Skin epidermis (tissue), 12 donors: ENCODE results near the gene TSC2.

Experiments
- H3K27ac ChIP-seq, 21 experiments: fragments of 200-600 bp; sonication (generic) in 11 of 21; one replicate each; pipeline ENCODE4 v1.5.0; 2020; ENCODE audit warnings: mild to moderate bottlenecking in 3 of 21, inconsistent platforms in 2 of 21, moderate library complexity in 2 of 21
- H3K4me3 ChIP-seq, 7 experiments: fragments of 200-600 bp; sonication (generic) in 2 of 7; one replicate each; pipeline ENCODE4 v1.5.0; 2020; ENCODE audit warnings: inconsistent platforms in 2 of 7, mild to moderate bottlenecking in 2 of 7, moderate library complexity in 1 of 7

Gene TSC2

DNA sequence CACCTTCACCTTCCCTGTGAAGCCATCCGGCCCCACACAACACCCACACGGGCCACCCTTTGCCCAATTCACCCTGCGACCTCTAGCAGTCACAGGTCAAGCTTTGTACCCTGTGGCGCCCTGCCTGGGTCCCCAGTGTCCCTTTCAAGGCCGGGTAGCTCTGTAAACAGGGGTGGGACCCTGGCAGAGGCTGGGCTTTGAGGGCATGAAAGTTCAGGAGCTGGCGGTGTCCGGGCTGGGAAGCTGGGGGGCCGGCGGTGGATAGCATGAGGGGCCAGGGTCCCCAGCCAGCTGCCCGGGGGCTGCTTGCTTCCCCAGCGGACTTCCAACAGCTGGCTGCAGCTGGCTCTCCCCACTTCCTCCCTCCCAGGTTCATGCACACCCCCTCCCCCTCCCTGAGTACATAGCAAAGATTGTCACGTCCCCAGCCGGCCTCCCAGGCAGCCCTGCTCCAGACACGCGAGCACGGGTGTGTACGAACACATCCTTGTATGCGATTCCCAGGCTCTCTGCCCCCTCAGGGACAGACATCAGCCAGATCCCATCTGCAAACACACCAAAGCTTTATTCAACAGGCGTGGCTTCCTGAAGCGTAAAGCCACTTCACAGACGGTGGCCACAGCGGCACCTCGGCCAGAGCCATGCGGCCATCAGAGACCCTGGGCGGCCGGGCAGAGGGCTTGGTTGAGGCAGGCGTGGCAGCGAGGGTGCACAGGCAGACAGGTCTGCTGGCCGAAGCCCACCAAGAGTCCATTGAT lies 8.3 kb upstream of the TSC2 start:
- H3K27ac ChIP-seq, result peak overlapping the region in 18 of 21 experiments; percentile 7 to 83 (median 58)
- no peak overlapping the region for H3K4me3 ChIP-seq

DNA sequence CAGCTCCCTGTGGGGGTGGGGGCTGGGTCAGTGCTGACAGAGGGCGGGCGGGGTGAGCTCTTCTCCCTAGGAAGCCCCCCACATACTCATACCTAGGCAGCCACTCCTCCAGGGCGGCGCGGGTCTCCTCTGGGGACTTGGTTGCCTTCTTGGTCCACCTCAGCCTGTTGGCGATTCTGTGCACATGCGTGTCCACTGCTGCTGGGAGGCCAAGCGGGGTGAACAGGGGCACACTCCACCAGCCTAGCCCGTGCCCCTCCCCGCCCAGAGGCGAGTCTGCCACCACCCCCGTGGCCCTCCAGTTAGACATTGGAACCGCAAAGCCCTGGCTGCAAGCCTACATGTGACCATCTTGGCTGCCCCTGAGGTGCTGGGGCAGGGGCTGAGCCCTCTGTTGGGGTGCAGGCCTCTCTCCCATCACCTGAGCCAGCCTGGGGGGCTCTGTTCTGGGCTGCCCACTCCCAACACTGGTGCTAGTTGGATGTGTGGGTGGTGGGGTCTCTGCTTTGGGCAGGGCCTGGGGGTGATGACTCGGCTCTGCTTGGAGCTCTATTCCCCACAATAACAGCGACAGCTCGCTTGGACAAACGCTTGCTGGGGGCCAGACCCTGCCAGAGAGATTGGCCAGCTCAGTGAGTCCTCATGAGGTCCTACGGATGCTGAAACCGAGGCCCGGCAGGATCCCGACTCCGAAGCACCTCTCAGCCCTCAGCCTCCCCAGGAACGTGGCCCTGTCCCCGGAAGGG lies 7.6 kb upstream of the TSC2 start:
- Histone ChIP-seq H3K27ac (peak overlapping the region in 18 of 21 experiments; percentile 7 to 83 (median 46)), H3K4me3 (no peak overlapping the region)

DNA sequence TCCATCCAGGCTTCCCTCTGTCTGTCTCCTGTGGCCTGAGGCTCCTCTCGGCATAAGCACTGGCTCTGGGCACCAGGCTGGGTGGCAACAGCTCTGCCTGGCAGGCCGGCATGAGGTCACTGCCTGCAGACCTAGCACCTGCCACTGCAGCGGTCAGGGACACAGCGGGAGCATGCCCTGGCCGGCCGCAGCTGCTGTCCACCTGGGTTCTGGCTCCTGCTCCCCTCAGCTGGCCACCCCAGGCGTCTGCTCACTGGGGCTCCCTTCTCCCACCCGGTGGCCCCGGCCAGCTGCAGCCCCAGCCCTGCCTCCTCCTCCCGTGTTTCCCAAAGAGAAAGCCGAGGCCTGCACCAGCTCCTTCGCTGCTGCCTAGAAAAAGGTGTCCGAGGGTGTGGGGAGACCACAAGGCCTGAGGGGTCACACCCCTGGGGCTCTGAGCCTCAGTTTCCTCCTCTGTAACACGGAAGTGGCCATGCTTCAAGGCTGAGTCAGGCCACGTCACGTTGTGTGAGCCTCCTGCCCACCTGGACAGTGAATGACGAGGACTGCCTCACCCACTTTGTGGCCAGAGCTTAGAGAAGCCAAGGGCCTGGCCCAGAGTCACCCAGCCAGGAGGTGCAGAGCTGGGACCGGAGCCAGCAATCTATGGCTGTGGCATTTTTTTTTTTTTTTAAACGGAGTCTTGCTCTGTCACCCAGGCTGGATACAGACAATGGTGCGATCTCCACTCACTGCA lies 6.8 kb upstream of the TSC2 start:
- Histone ChIP-seq H3K4me3 (no peak overlapping the region), H3K27ac (peak overlapping the region in 5 of 21 experiments; percentile 9 to 81 (median 66))

DNA sequence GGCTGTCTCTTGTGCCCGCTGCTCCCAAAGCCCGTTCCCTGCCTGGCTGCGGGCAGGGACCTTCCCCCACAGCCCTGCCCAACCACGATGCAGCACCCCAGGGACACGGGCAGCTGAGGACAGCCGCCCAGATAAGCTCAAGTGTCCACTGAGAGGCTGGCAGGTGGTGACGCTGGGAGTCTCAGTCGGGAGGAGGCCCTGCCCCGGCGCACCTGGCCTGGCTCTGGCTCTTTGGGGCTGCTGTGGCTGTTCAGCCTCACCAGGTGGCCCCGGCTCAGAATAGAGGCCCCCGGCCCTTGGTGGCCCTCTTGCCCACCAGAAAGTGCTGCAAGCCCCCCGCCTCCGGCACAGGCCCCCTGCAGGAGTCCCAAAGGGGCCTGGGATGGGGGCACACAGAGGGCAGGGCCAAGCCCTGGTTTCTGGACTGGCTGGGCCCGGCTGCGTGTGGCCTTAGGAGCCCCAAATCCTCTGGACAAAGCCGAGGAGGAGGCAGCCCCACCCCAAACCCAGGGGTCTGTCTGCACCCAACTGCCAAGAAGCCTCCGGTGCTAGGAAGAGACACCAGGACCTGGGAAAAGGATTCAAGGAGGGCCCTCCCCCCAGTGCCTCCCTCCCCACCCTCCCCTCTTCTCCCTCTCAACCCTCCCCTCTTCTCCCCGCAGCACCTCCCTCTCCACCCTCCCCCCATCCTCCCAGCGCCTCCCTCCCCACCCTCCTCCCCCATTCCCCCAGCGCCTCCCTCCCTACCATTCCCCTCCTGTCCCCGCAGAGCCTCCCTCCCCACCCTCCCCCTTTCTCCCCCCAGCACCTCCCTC lies 5.4 kb upstream of the TSC2 start:
- H3K27ac ChIP-seq, result peak overlapping the region in 3 of 21 experiments; percentile 12 to 49 (median 47)

DNA sequence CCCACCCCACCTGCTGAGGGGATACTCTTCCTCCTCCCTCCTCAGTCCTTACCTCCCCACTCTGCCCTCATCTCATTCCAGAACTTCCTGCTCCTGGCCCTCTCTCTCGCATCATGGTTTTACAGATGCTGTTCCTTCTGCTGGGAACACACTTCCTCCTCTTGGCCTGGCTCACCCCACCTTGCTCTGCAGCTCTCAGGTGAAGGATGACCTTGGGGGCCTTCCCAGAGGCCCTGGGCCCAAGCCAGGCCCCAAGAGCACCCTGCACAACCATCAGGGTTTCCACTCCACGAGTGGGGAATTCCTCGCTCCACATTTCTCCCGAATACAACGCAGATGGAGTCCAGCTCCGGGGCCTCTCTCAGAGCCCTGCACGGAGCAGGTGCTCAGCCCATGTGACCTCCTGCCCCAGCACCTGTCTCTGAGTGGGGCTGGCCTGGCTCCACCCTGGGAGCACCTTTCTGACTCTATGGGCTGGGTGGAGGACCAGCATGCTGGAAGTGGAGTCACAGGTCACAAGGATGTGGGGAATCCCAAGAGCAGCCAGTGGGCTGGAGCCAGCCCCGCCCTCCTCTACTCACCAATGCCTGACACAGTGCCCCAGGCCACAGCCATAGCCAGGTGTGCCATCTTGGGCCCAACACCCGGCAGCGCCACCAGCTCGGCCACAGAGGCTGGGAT lies 4.7 kb upstream of the TSC2 start:
- Histone ChIP-seq H3K27ac (peak overlapping the region in 2 of 21 experiments; percentile 28 to 41), H3K4me3 (no peak overlapping the region)

More for the DNA sequence above, 5.4 kb upstream of the TSC2 start:
- no peak overlapping the region for H3K4me3 ChIP-seq

DNA sequence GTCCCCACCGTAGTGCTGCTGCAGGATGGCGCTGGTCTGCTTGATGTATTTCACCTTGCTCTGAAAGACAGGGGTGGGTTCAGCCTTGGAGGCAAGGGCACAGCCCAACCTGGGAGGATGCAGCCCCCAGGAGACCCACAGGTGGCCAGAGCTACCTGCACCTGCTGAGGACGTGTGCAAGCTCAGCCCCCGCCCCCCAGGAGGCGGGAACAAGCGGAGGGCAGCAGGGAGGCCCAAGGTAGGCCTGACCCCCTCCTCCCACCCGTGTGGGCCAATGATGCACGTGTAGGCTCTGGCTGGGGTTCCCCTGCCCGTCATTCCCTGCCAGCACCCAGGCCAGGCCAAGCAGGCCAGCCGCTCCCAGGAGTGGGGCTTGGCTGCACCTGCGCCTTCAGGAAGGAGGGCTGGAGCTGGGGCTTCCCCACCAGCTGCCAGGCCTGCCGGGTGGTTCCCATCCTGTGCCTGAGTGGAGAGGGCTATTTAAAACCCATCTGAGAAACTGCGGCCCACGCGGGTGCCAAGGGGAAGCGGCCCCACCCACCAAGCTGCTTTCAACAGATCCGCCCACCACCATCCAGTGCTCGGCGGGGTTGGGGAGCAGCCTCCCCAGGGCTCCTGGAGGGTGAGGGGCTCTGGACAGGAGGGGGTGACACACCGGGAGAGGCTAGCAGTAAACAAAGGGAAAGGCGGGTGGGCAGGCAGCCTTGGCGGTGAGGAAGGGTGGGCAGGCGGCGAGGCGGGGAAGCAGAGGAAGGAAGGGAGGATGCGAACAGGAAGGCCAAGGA lies 3.9 kb upstream of the TSC2 start:
- Histone ChIP-seq H3K27ac (peak overlapping the region in 7 of 21 experiments; percentile 7 to 41 (median 28)), H3K4me3 (no peak overlapping the region)

DNA sequence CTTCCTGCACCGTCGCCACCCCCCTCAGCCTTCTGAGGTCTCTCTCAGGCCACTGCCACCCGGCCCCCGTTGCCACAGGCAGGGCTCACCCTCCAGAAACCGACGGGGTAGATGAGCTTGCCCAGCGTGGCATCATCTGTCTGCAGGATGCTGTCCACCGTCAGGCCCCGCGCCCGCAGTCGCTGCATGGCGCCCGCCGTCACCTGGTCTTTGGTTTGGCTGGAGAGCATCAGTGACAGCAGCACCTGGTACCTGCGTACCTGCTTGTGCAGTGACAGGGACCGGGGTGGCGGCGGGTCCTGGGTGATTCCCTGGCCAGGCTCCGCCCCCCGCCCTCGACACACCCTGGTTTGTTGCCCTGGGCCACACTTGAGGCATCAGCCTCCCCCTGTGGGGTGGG lies 3.2 kb upstream of the TSC2 start:
- Histone ChIP-seq H3K27ac (peak overlapping the region in 6 of 21 experiments; percentile 7 to 29 (median 24)), H3K4me3 (no peak overlapping the region)

DNA sequence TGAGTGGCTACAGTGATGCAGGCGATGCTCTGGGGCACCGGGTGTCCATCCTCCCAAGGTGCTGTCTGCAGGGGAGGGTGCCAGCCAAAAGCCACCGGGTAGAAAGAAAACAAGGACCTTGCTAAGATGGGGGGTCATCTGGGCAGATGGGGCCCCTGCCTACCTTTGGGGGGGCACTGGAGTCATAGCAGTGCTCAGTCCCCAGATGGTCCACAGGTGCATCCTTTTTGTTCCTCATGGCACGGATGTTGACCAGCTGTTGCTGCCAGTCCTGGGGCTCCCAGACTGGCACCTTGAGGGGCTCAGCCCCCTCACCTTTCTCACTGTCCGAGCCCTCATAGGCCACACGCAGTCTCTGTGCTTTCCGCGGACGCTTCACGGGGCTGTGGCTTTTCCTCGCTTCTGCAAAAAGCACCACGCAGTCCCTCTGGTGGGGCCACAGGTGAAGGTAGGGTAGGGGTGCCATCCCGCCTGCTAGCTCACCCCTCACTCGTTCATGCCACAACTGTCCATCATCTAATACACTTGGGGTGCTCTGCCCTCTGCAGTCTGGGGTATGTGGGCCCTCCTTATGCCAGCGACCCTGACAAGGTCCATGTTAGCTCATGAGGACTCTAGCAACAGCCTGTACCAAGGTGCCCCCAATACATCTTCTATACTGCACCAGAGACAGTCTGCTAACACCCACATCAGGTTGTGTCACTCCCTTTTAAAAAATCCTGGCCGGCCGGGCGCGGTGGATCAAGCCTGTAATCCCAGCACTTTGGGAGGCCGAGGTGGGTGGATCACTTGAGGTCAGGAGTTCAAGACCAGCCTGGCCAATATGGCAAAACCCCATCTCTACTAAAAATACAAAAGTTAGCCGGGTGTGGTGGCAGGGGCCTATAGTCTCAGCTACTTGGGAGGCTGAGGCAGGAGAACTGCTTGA lies 1.6 kb upstream of the TSC2 start:
- peak overlapping the region in 6 of 21 experiments; percentile 11 to 88 (median 75) for H3K27ac ChIP-seq

DNA sequence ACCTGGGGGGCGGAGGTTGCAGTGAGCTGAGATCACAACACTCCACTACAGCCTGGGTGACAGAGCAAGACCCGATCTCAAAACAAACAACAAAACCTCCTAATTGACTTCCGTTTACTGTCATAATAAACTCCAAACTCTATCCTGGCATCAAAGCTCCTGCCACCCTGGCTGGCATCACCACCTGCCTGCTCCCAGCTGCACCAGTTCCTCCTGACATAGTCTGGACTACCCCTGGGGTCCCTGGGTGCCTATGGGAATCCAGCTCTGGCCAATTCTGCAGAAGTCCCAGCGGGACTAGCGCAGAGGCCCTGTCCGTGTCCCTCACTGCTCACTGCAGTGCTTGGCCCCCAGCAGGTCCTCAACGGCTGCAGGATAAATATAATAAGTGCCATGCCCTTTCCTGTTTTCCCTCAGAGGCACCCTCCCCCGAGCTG lies 874 bp upstream of the TSC2 start:
- Histone ChIP-seq H3K4me3 (peak overlapping the region; percentile 66 to 99 (median 92)), H3K27ac (peak overlapping the region in 16 of 21 experiments; percentile 45 to 93 (median 82))

More for the DNA sequence above, 1.6 kb upstream of the TSC2 start:
- H3K4me3 ChIP-seq, result peak overlapping the region in 1 of 7 experiments; percentile 92

DNA sequence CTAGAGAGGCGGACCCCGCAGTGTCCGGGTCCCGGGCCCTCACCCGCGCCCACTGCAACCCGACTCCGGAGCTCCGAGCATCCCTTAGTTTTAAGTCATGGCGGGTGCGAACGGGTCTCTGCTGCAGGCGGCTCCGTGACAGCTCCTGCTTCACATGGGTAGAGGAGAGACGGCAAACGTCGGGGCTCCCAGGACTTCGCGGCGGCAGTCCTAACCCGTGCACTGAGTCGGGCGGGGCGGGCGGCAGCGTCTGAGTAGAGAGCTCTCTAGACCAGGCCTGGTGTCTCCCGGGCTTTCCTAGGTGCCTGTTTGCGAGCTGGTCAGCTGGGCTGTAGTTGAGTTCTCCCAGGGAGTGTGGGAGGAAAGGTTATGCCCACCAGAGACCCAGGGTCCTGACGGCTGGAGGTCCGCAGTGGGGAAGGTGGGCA lies 345 bp downstream of the TSC2 start:
- H3K27ac ChIP-seq, result peak overlapping the region in 20 of 21 experiments; percentile 41 to 93 (median 80)
- H3K4me3 ChIP-seq, result peak overlapping the region; percentile 66 to 99 (median 92)

DNA sequence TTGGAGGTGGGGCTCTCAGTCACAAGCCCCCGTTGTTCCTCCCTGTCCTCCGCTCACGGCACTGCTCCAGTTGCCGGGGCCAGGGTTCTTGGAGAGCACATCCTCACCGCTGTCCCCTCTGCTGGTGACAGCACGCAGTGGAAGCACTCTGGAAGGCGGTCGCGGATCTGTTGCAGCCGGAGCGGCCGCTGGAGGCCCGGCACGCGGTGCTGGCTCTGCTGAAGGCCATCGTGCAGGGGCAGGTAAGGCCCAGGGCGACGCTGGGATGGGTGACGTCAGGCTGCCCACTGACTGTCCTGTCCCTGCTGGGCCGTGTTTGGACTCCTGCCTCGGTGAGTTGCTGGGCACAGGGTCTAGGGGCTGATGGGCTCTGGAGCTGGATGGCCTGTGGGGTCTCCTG lies 5.4 kb downstream of the TSC2 start:
- H3K27ac ChIP-seq, result no peak overlapping the region

DNA sequence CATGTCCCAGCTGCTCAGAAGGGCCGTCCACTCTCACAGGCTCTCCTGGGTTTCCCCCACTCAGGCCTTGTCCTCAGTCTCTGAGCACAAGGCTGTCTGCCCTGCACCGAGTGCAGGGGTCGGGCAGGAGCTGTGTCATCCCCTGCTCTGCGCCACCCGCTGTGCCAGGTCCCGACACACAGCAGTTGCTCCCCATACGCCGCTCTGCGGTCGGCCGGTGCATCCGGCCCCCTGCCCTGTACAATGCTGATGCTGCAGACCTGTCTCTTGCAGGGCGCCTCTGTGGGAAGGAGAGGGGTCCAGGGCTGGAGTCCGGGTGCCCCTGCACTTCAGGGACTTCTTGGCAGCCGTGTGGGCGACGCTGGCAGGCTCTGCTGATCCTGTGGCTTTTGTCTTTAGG lies 6.1 kb downstream of the TSC2 start:
- no peak overlapping the region for H3K27ac ChIP-seq
- no peak overlapping the region for H3K4me3 ChIP-seq

More for the DNA sequence above, 5.4 kb downstream of the TSC2 start:
- no peak overlapping the region for H3K4me3 ChIP-seq

DNA sequence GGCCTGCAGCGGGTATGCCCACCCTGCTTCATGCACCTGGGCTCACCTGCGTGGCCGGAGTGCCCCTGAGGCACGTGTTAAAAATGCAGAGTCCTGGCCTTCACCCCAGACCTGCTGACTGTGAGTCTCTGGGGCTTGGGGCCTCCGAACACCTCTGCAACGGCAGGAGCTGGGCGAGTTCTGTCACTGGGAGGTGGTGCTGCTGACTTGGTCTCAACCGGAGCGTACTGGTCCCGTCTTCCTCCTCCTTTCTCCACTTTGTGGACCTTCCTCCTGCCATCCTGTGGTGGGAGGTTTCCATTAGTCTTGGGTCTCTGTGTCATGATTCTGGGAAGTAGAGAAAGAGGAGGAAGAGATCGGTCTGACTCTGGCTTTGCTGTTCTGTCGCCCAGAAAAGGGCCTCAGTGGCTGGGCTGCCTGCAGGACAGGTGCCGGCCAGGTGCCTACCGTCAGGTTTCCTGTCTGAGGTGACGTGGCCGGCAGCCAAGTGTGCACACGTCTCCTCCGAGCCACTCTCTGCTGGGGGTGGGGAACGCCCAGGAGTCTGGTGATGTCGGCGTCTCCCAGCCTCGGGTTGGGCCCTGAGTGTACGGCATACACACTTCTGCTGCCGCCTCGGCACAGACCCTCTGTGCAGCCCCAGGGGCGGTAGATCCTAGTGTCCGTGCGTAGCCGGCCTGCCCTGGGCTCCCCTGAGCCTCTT lies 6.9 kb downstream of the TSC2 start:
- Histone ChIP-seq H3K4me3 (no peak overlapping the region), H3K27ac (no peak overlapping the region)

DNA sequence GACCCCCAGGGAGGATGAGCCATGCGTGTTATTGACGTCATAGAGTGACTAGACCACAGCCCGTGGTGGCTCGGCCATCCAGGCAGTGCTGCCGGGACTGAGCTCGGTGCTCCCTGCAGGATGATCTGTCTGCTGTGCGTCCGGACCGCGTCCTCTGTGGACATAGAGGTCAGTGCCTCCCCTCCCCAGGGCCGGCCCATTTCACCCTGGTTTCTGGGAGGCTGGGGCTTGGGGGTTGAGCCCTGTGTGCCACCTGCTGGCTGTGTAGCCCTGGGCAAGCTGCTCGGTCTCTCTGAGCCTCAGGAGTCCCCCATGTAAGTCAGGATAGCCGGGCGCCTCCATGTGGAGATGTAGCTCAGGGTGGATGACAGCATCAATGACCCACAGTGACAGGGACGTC lies 8.3 kb downstream of the TSC2 start:
- Histone ChIP-seq H3K27ac (no peak overlapping the region), H3K4me3 (no peak overlapping the region)

DNA sequence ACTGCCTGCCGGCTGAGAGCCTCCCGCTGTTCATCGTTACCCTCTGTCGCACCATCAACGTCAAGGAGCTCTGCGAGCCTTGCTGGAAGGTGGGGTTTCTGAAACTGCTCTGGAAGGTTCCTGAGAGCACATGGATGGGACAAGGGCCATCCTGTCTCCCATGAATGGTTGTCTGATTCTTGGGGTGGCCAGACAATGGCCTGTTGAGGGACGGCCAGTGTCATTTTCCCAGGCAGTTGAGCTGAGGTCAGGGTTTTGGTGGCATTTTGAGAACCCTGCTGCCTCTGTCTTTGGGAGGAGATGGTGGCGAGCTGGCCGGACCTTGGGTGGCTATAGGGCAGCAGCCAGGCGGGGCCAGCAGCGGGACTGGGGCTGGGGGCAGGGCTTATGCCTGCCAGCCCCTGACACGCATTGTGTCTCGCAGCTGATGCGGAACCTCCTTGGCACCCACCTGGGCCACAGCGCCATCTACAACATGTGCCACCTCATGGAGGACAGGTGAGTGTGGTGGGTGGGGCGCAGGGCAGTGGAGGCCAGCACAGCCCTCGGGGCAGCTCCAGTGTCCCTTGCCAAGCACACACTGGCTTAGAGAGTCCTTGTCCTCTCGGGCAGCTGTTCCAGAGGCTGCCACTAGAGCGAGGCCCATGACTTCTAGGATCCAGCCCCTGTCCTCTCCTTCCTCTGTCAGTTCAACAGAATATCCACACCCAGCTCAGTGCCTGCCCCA lies 9.1 kb downstream of the TSC2 start:
- no peak overlapping the region for H3K4me3 ChIP-seq
- no peak overlapping the region for H3K27ac ChIP-seq

DNA sequence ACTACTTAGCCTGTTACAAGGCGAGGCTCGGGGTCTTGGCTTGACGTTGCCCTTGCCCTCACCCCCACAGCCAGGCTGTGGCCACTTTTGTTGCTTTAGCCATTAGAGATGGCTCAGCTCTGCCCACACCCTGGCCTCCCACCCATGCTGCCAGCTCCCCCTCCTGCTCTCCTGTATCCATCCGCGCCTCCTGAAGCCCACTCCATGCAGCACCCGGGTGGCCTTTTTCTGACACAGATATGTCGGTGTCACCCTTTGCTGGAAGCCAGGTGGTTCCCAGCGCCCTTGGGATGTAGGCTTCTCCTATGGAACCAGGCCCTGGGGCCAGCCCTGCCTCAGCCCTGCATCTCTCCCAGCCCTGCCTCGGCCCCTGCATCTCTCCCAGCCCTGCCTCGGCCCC lies 9.7 kb downstream of the TSC2 start:
- H3K27ac ChIP-seq, result no peak overlapping the region

More for the DNA sequence above, 9.7 kb downstream of the TSC2 start:
- H3K4me3 ChIP-seq, result no peak overlapping the region
